HepG2 (cell line): ENCODE measurements around the gene ZNF451. TPM values are rescaled to one million over a fixed set of nuclear protein-coding genes. Genes with fewer than 3 reads are reported as not detected.
A peak's percentile ranks its signal among the peaks of the same experiment; 100 is the strongest.

Source experiments
- AGO2 ChIP-seq: fragments of 200-400 bp; formaldehyde crosslinking; optimal IDR thresholded peaks from 2 replicates; pipeline ENCODE3; 2017; ENCODE audit warnings: mild to moderate bottlenecking, low read depth, low read length, moderate library complexity
- ATF7 ChIP-seq, 2 experiments: fragments of 450-650 bp in 1 of 2; sonication (generic) in 1 of 2; formaldehyde crosslinking in 1 of 2; IDR thresholded peaks; 2 replicates each; pipeline versions ENCODE4 v1.4.0 to v1.6.1; 2016 to 2020; ENCODE audit warnings: antibody characterized with exemption in 1 of 2, mild to moderate bottlenecking in 1 of 2, missing genetic modification reagents in 1 of 2
- ERF ChIP-seq: IDR thresholded peaks from 2 replicates; pipeline ENCODE4 v1.6.1; 2018; ENCODE audit warnings: missing biosample characterization, missing genetic modification reagents
- HOXA9 ChIP-seq: sonication (generic); formaldehyde crosslinking; IDR thresholded peaks from 2 replicates; pipeline ENCODE4 v1.8.1; 2022; ENCODE audit warnings: missing genetic modification reagents, mild to moderate bottlenecking, moderate library complexity, borderline replicate concordance
- LCORL ChIP-seq, 2 experiments: fragments of 450-650 bp in 1 of 2; sonication (generic) in 1 of 2; formaldehyde crosslinking in 1 of 2; IDR thresholded peaks; 2 replicates each; pipeline versions ENCODE4 v1.5.0 to v1.6.1; 2017 to 2020; ENCODE audit warnings: antibody characterized with exemption in 1 of 2, missing genetic modification reagents in 1 of 2
- POLR2AphosphoS5 ChIP-seq: IDR thresholded peaks from 2 replicates; pipeline ENCODE4 v1.6.1; 2012; ENCODE audit warnings: low read depth, low read length
- PTBP1 ChIP-seq: fragments of 200-400 bp; formaldehyde crosslinking; IDR thresholded peaks from 2 replicates; pipeline ENCODE4 v1.6.1; 2018; ENCODE audit warnings: low read length, low read depth; ENCODE audit not compliant: poor library complexity, severe bottlenecking
- RBAK ChIP-seq: sonication (generic); formaldehyde crosslinking; IDR thresholded peaks from 2 replicates; pipeline ENCODE4 v1.5.1; 2020; ENCODE audit warnings: mild to moderate bottlenecking, missing genetic modification reagents
- RORA ChIP-seq: sonication (generic); formaldehyde crosslinking; IDR thresholded peaks from 2 replicates; pipeline ENCODE4 v1.5.0; 2020; ENCODE audit warnings: mild to moderate bottlenecking, missing genetic modification reagents, moderate library complexity
- SRF ChIP-seq: IDR thresholded peaks from 2 replicates; pipeline ENCODE4 v1.6.1; 2011; ENCODE audit warnings: mild to moderate bottlenecking, low read depth, low read length, moderate library complexity
- TCF7L2 ChIP-seq: IDR thresholded peaks from 2 replicates; pipeline ENCODE4 v1.6.1; 2011; ENCODE audit warnings: mild to moderate bottlenecking, low read depth, low read length, moderate library complexity
- TOE1 ChIP-seq: sonication (generic); formaldehyde crosslinking; IDR thresholded peaks from 2 replicates; pipeline ENCODE4 v1.4.0; 2020; ENCODE audit warnings: mild to moderate bottlenecking, missing genetic modification reagents
- ZBTB40 ChIP-seq, 2 experiments: fragments of 450-650 bp in 1 of 2; sonication (generic) in 1 of 2; formaldehyde crosslinking in 1 of 2; IDR thresholded peaks; 2 replicates each; pipeline versions ENCODE4 v1.6.1 to v1.8.0; 2016 to 2022; ENCODE audit warnings: antibody characterized with exemption in 1 of 2, mild to moderate bottlenecking in 1 of 2, missing genetic modification reagents in 1 of 2
- ZSCAN21 ChIP-seq: sonication (generic); formaldehyde crosslinking; IDR thresholded peaks from 2 replicates; pipeline ENCODE4 v1.8.0; 2022; ENCODE audit warnings: mild to moderate bottlenecking, missing genetic modification reagents, moderate library complexity, borderline replicate concordance
- polyA plus RNA-seq, 8 experiments: library from polyadenylated mRNA; depleted of rRNA in 3 of 8; stranded (reverse) in 7 of 8; unstranded in 1 of 8; fragments of >200 nt; fragmentation: Illumina TruSeq in 4 of 8; extraction: Trizol in 4 of 8; gene quantifications; 2 replicates each; pipeline versions ENCODE4 v1.2.1 to v1.2.3, GENCODE V29; 2011 to 2016; ENCODE audit warnings: low read depth in 4 of 8, missing spikeins in 1 of 8, mixed read lengths in 1 of 8; ENCODE audit not compliant: insufficient read depth in 1 of 8
- total RNA-seq, 5 experiments: library from RNA; depleted of rRNA; stranded (reverse); fragments of >200 nt; fragmentation: Illumina TruSeq; extraction: Trizol; gene quantifications; 2 replicates each; pipeline ENCODE4 v1.2.3, GENCODE V29; 2016; ENCODE audit warnings: low read depth in 1 of 5
- TF ChIP-seq, protein P1 (sequence below): sonication (generic); formaldehyde crosslinking; IDR thresholded peaks from 2 replicates; pipeline ENCODE4 v1.4.0; 2020; ENCODE audit warnings: missing genetic modification reagents
- TF ChIP-seq, protein P2 (sequence below): sonication (generic); formaldehyde crosslinking; IDR thresholded peaks from 2 replicates; pipeline ENCODE4 v1.9.0; 2021; ENCODE audit warnings: missing genetic modification reagents, mild to moderate bottlenecking, borderline replicate concordance

ZNF451 gene
- total and polyA plus RNA-seq, 2 of the 13 experiments (the other 11 are each of a cell fraction or from before 2014, with no cell fraction given), result 32.1 to 65.7 TPM

- TF ChIP-seq ZBTB40 (IDR thresholded peaks at IDR 0.05), result no peak
- peak; percentile 85 for TF ChIP-seq ZBTB40 (CRISPR knock-in tag; IDR thresholded peaks at IDR 0.05)
- TF ChIP-seq TCF7L2, result no peak
- TF ChIP-seq RORA, result no peak
- peak; percentile 83 for TF ChIP-seq POLR2AphosphoS5
- TF ChIP-seq LCORL (IDR thresholded peaks at IDR 0.05), result no peak
- peak; percentile 87 for TF ChIP-seq LCORL (CRISPR knock-in tag; IDR thresholded peaks at IDR 0.05)
- TF ChIP-seq SRF, result peak; percentile 23; the same call in 1 of the 2 replicates
- TF ChIP-seq AGO2, result peak; percentile 23
- TF ChIP-seq ZSCAN21 (CRISPR knock-in tag), result no peak
- peak; percentile 71; the same call in 1 of the 2 replicates for TF ChIP-seq HOXA9 (CRISPR knock-in tag)
- peak; percentile 94 for TF ChIP-seq ERF (CRISPR knock-in tag)
- TF ChIP-seq ATF7 (IDR thresholded peaks at IDR 0.05), result no peak
- TF ChIP-seq ATF7 (CRISPR knock-in tag; IDR thresholded peaks at IDR 0.05), result no peak
- TF ChIP-seq PTBP1, result no peak
- TF ChIP-seq TOE1 (CRISPR knock-in tag), result no peak
- TF ChIP-seq, protein P1, sequence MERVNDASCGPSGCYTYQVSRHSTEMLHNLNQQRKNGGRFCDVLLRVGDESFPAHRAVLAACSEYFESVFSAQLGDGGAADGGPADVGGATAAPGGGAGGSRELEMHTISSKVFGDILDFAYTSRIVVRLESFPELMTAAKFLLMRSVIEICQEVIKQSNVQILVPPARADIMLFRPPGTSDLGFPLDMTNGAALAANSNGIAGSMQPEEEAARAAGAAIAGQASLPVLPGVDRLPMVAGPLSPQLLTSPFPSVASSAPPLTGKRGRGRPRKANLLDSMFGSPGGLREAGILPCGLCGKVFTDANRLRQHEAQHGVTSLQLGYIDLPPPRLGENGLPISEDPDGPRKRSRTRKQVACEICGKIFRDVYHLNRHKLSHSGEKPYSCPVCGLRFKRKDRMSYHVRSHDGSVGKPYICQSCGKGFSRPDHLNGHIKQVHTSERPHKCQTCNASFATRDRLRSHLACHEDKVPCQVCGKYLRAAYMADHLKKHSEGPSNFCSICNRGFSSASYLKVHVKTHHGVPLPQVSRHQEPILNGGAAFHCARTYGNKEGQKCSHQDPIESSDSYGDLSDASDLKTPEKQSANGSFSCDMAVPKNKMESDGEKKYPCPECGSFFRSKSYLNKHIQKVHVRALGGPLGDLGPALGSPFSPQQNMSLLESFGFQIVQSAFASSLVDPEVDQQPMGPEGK, result peak; percentile 84
- peak; percentile 71; the same call in 1 of the 2 replicates for TF ChIP-seq RBAK (CRISPR knock-in tag)
- TF ChIP-seq, protein P2, sequence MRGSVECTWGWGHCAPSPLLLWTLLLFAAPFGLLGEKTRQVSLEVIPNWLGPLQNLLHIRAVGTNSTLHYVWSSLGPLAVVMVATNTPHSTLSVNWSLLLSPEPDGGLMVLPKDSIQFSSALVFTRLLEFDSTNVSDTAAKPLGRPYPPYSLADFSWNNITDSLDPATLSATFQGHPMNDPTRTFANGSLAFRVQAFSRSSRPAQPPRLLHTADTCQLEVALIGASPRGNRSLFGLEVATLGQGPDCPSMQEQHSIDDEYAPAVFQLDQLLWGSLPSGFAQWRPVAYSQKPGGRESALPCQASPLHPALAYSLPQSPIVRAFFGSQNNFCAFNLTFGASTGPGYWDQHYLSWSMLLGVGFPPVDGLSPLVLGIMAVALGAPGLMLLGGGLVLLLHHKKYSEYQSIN (CRISPR knock-in tag), result no peak
These were observed at the start of gene ZNF451 (continued) for GRCh38 chr6:57089687-57090457.
